Ishikawa (cell line): ENCODE measurements around the gene PDE4D.

ENCODE experiments used
- CEBPB ChIP-seq: IDR thresholded peaks from 2 replicates; pipeline ENCODE4 v1.6.1; 2012
- CREB1 ChIP-seq: IDR thresholded peaks from 2 replicates; pipeline ENCODE4 v1.6.1; 2012; ENCODE audit warnings: low read depth
- EGR1 ChIP-seq: IDR thresholded peaks from 2 replicates; pipeline ENCODE4 v1.6.1; 2012
- EP300 ChIP-seq: IDR thresholded peaks from 2 replicates; pipeline ENCODE4 v1.6.1; 2012; ENCODE audit warnings: borderline replicate concordance
- FOXM1 ChIP-seq: IDR thresholded peaks from 2 replicates; pipeline ENCODE4 v1.6.1; 2012; ENCODE audit warnings: low read depth, borderline replicate concordance
- MAX ChIP-seq: IDR thresholded peaks from 2 replicates; pipeline ENCODE4 v1.6.1; 2012
- RAD21 ChIP-seq: IDR thresholded peaks from 2 replicates; pipeline ENCODE4 v1.6.1; 2012; ENCODE audit warnings: low read depth
- REST ChIP-seq: IDR thresholded peaks from 2 replicates; pipeline ENCODE4 v1.6.1; 2012; ENCODE audit warnings: low read depth, mild to moderate bottlenecking
- TAF1 ChIP-seq: IDR thresholded peaks from 2 replicates; pipeline ENCODE4 v1.6.1; 2012; ENCODE audit warnings: low read depth, mild to moderate bottlenecking
- TCF12 ChIP-seq: IDR thresholded peaks from 2 replicates; pipeline ENCODE4 v1.6.1; 2012; ENCODE audit warnings: low read depth
- TEAD4 ChIP-seq: IDR thresholded peaks from 2 replicates; pipeline ENCODE4 v1.6.1; 2012
- YY1 ChIP-seq: IDR thresholded peaks from 2 replicates; pipeline ENCODE4 v1.6.1; 2012; ENCODE audit warnings: low read depth

GRCh38 chr5:59616413-59616812 is 277.1 kb downstream of the PDE4D start:
- TF ChIP-seq EP300 (no peak), YY1 (no peak), EGR1 (no peak), CEBPB (no peak), REST (no peak), RAD21 (no peak), TEAD4 (no peak), TCF12 (no peak), MAX (no peak), CREB1 (no peak), FOXM1 (no peak), TAF1 (no peak)
